Stomach (tissue), 9 donors: ENCODE results near the gene KRTAP12-2. TPM values are rescaled to one million over a fixed set of nuclear protein-coding genes. Genes with fewer than 3 reads are reported as not detected.
"Not testable (repeated sequence)": the region's sequence is repeated elsewhere in the genome, so short reads cannot be mapped to it uniquely, and the experiment has no call there.

Experiments used
- DNase-seq, 2 donors: peaks; one replicate each; pipeline versions ENCODE4 v3.0.0 to v3.0.0-alpha.2; 2013 to 2019
- H3K27ac ChIP-seq, 5 donors: fragments of 200-600 bp in 4 of 5; sonication (generic) in 4 of 5; one replicate each; pipeline ENCODE4 v1.5.1; 2013 to 2019; ENCODE audit warnings: mild to moderate bottlenecking in 1 of 5, moderate library complexity in 1 of 5
- H3K27me3 ChIP-seq, 3 donors: fragments of 200-600 bp; sonication (generic); one replicate each; pipeline ENCODE4 v1.5.1; 2017 to 2019; ENCODE audit warnings: mixed run types in 1 of 3
- H3K36me3 ChIP-seq, 4 donors: fragments of 200-600 bp; sonication (generic); 1 replicate in 3 of 4; 2 replicates in 1 of 4; pipeline ENCODE4 v1.5.1; 2016 to 2019
- H3K4me1 ChIP-seq, 4 donors: fragments of 200-600 bp; sonication (generic); one replicate each; pipeline ENCODE4 v1.5.1; 2016 to 2019
- H3K4me3 ChIP-seq, 4 donors: fragments of 200-600 bp; sonication (generic) in 3 of 4; one replicate each; pipeline ENCODE4 v1.5.1; 2016 to 2019; ENCODE audit warnings: mild to moderate bottlenecking in 1 of 4
- H3K9me3 ChIP-seq, 4 donors: fragments of 200-600 bp; sonication (generic); one replicate each; pipeline ENCODE4 v1.5.1; 2016 to 2019
- EP300 ChIP-seq: sonication (generic); formaldehyde crosslinking; IDR thresholded peaks from one replicate; pipeline ENCODE4 v1.6.1; 2017; ENCODE audit warnings: antibody characterized with exemption
- POLR2A ChIP-seq, 4 donors: fragments of 450-650 bp; IDR thresholded peaks; one replicate each; pipeline ENCODE4 v1.6.1; 2016; ENCODE audit warnings: antibody characterized with exemption in 4 of 4, control low read depth in 2 of 4, mild to moderate bottlenecking in 1 of 4, moderate library complexity in 1 of 4
- POLR2AphosphoS5 ChIP-seq, 3 donors: sonication (generic); formaldehyde crosslinking; IDR thresholded peaks; one replicate each; pipeline ENCODE4 v1.6.1; 2016; ENCODE audit warnings: antibody characterized with exemption in 3 of 3
- WGBS, 5 donors: extraction: QIAGEN DNeasy Blood & Tissue Kit in 3 of 5; methylation state at CpG; one replicate each; pipeline versions ENCODE4 v1.1.5 to v1.1.7; 2013 to 2018; 5-methylcytosine and 5-hydroxymethylcytosine counted together
- intact Hi-C: fragments of 100-400 bp; cut with DNase I; formaldehyde crosslinking; loops from one replicate; pipeline ENCODE4 v1.15.1; 2023; ENCODE audit warnings: low total_unique reads
- polyA plus RNA-seq, 3 donors: library from polyadenylated mRNA; stranded (reverse); fragments of 200-250 nt; gene quantifications; one replicate each; pipeline ENCODE4 v1.2.3, GENCODE V29; 2013
- total RNA-seq, 5 donors: library from RNA; depleted of rRNA; stranded (reverse); fragments of >200 nt; gene quantifications; one replicate each; pipeline versions ENCODE4 v1.1.0 to v1.2.3, GENCODE V29; 2014 to 2016
- TF ChIP-seq, protein P1 (sequence below), 7 experiments: fragments of 450-650 bp in 4 of 7; fragments of 200-600 bp in 3 of 7; sonication (generic) in 3 of 7; IDR thresholded peaks; one replicate each; pipeline ENCODE4 v1.5.1; 2016 to 2019; ENCODE audit warnings: antibody characterized with exemption in 7 of 7, control low read depth in 2 of 7, mild to moderate bottlenecking in 1 of 7
- donor health status: healthy with polysubstance abuse.
- donor health status: Bipolar disorder and iron deficiency.
- donor health status: healthy.

KRTAP12-2 gene
- total and polyA plus RNA-seq, 8 donors: not detected

DNA sequence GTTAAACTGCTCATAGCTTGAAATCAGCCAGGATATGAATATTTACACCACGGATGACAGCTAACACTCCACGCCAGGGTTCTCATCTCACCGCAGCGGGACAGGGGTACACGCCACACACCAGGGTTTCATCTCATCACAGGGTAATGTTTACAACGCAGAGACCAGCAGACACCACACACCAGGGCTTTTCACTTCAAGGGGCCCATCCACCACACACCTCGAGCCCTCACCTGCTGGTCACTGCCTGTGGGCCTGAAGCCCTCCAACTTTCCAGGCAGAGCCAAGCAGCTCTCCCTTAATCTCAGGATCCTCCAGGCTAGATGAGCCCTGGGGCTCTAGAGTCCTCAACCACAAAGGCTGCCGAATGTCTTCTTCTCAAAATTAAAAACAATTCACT lies 28.9 kb upstream of the KRTAP12-2 start:
- Histone ChIP-seq H3K9me3 (peaks cover 3 to 24% (median 20%) of the 10 kb centered on the region in 4 donors), H3K36me3 (no peaks in the 10 kb centered on the region), H3K4me3 (no peak overlapping the region), H3K4me1 (no peaks in the 10 kb centered on the region), H3K27ac (no peak overlapping the region), H3K27me3 (peaks cover 9 to 55% (median 36%) of the 10 kb centered on the region in 3 donors)
- no peak for DNase-seq
- WGBS, 5 donors: 75 to 86% (median 78%) methylated on average over 8 of the region's 8 CpGs
- TF ChIP-seq, protein P1, sequence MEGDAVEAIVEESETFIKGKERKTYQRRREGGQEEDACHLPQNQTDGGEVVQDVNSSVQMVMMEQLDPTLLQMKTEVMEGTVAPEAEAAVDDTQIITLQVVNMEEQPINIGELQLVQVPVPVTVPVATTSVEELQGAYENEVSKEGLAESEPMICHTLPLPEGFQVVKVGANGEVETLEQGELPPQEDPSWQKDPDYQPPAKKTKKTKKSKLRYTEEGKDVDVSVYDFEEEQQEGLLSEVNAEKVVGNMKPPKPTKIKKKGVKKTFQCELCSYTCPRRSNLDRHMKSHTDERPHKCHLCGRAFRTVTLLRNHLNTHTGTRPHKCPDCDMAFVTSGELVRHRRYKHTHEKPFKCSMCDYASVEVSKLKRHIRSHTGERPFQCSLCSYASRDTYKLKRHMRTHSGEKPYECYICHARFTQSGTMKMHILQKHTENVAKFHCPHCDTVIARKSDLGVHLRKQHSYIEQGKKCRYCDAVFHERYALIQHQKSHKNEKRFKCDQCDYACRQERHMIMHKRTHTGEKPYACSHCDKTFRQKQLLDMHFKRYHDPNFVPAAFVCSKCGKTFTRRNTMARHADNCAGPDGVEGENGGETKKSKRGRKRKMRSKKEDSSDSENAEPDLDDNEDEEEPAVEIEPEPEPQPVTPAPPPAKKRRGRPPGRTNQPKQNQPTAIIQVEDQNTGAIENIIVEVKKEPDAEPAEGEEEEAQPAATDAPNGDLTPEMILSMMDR (IDR thresholded peaks at IDR 0.05): no peak
- no peak for TF ChIP-seq POLR2AphosphoS5 (IDR thresholded peaks at IDR 0.05)
- no peak for TF ChIP-seq POLR2A (IDR thresholded peaks at IDR 0.05)
- no peak for TF ChIP-seq EP300
- intact Hi-C loops: no loop called here

DNA sequence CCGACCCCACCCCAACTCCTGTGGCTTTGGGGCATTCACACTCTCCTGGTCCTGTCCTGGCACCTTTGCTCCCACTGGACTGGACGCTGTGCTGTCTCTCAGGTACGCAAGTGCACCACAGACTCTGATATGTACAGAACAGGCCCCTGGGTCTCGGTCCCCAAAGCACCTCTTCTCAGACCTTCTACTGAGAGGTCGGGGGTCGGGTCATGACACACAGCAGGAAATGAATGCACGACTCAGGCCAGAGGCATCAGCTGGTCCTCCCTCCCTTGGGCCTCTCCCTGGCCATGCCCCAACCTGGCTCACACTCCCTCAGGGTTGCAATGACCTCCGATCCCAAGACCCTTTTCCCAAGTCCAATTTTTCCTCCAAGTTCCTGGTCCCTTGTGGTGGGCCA lies 28.5 kb upstream of the KRTAP12-2 start:
- no peaks in the 10 kb centered on the region for H3K4me1 ChIP-seq
- 59 to 68% (median 63%) methylated on average over 8 of the region's 8 CpGs for WGBS, 5 donors
- H3K9me3 ChIP-seq: peaks cover 3 to 24% (median 20%) of the 10 kb centered on the region in 4 donors
- no peak overlapping the region for H3K4me3 ChIP-seq
- TF ChIP-seq POLR2A (IDR thresholded peaks at IDR 0.05) (no peak), POLR2AphosphoS5 (IDR thresholded peaks at IDR 0.05) (no peak), EP300 (no peak)
- TF ChIP-seq, protein P1 (IDR thresholded peaks at IDR 0.05): no peak
- H3K36me3 ChIP-seq: no peaks in the 10 kb centered on the region
- peaks cover 9 to 51% (median 33%) of the 10 kb centered on the region in 3 donors for H3K27me3 ChIP-seq
- intact Hi-C loops: no loop called here
- no peak overlapping the region for H3K27ac ChIP-seq
- DNase-seq: no peak

DNA sequence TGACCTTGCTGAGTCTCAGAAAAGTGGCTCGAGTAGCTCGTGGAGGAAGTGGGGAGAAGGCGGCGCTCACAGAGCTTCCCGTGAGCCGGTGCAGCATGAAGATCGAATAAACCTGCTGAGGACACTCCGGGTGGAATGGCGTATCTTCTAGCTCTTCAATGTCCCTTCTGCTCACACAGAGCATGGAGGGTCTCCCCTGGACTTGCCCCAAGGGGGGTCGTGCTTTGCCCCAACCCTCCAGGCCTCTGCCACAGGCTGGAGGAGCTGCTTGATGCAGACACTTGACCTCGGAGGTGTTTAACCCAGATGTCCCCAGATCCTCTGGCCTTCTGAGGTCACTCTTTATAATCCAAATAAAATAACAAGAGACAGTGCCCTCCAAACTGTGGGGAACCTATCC lies 28.0 kb upstream of the KRTAP12-2 start:
- no peak for DNase-seq
- TF ChIP-seq EP300: no peak
- TF ChIP-seq POLR2A (IDR thresholded peaks at IDR 0.05): no peak
- TF ChIP-seq, protein P1 (IDR thresholded peaks at IDR 0.05): no peak
- TF ChIP-seq POLR2AphosphoS5 (IDR thresholded peaks at IDR 0.05): no peak
- intact Hi-C loops: no loop called here
- no peak overlapping the region for H3K4me3 ChIP-seq
- no peaks in the 10 kb centered on the region for H3K4me1 ChIP-seq
- WGBS, 5 donors: 57 to 69% (median 64%) methylated on average over 11 of the region's 11 CpGs
- peaks cover 3 to 24% (median 20%) of the 10 kb centered on the region in 4 donors for H3K9me3 ChIP-seq
- H3K27ac ChIP-seq: no peak overlapping the region
- H3K36me3 ChIP-seq: no peaks in the 10 kb centered on the region
- H3K27me3 ChIP-seq: peaks cover 9 to 47% (median 28%) of the 10 kb centered on the region in 3 donors

DNA sequence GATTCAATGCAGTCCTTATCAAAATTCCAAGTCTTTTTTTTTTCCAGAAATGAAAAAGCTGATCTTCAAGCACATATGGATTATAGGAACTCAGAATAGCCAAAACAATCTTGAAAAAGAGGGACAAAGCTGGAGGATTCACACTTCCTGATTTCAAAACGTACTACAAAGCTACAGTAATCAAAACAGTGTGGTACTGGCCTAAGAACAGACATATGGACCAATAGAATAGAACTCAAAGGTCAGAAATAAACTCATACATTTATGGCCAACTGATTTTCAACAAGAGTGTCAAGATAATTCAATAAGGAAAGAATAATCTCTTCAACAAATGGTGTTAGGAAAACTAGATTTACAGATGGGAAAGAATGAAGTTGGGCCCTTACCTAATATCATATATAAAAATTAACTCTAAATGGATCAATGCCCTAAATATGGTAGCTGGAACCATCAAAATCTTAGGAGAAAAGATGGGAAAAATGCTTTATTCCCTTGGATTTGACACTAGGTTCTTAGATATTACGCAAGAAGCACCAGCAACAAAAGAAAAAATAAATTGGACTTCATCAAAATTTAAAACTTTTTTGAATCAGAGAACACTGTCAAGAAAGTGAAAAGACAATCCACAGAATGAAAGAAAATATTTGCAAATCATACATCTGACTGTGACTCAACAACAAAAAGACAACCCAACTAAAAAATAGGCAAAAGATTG lies 26.2 kb upstream of the KRTAP12-2 start:
- H3K36me3 ChIP-seq: no peaks in the 10 kb centered on the region
- whole genome bisulfite sequencing, 5 donors: 49 to 58% (median 50%) methylated on average over 2 of the region's 2 CpGs
- DNase-seq: no peak
- H3K9me3 ChIP-seq: peaks cover 3 to 24% (median 20%) of the 10 kb centered on the region in 4 donors
- no peak overlapping the region for H3K27ac ChIP-seq
- TF ChIP-seq POLR2AphosphoS5 (IDR thresholded peaks at IDR 0.05): no peak
- no peaks in the 10 kb centered on the region for H3K4me1 ChIP-seq
- no peak overlapping the region for H3K4me3 ChIP-seq
- intact Hi-C loops: no loop called here
- H3K27me3 ChIP-seq: peaks cover 6 to 40% (median 21%) of the 10 kb centered on the region in 3 donors

DNA sequence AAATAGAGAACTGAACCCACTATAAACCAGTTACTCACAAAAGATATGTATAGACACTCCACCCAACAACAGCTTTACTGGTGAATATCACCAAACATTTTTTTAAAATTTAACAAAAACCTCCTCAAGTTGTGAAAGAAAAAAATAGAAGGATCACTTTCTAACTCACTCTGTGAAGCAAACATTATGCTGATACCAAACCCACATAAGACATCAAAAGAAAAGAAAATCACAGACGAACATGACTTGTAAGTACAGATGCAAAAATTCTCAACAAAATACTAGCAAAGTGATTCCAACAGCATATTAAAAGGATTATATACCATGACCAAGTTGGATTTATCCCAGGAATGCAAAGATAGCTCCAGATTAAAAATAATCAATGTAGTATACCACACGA lies 25.0 kb upstream of the KRTAP12-2 start:
- intact Hi-C loops: no loop called here
- DNase-seq: no peak
- whole genome bisulfite sequencing, 5 donors: 51 to 64% (median 54%) methylated on average over 2 of the region's 2 CpGs
- H3K4me3 ChIP-seq: no peak overlapping the region
- no peaks in the 10 kb centered on the region for H3K36me3 ChIP-seq
- H3K9me3 ChIP-seq: peaks cover 3 to 24% (median 20%) of the 10 kb centered on the region in 4 donors
- H3K27ac ChIP-seq: no peak overlapping the region
- TF ChIP-seq POLR2A (IDR thresholded peaks at IDR 0.05) (no peak), POLR2AphosphoS5 (IDR thresholded peaks at IDR 0.05) (no peak), EP300 (no peak)
- TF ChIP-seq, protein P1 (IDR thresholded peaks at IDR 0.05): no peak
- H3K4me1 ChIP-seq: no peaks in the 10 kb centered on the region
- peaks cover 0 to 40% (median 23%) of the 10 kb centered on the region in 3 donors for H3K27me3 ChIP-seq

DNA sequence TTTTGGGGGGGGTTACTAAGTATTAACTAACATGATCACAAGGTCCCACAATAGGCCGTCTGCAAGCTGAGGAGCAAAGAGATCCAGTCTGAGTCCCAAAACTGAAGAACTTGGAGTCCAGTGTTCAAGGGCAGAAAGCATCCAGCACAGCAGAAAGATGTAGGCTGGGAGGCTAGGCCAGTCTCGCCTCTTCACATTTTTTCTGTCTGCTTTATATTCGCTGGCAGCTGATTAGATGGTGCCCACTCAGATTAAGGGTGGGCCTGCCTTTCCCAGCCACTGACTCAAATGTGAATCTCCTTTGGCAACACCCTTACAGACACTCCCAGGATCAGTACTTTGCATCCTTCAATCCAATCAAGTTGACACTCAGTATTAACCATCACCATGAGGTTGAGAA lies 23.0 kb upstream of the KRTAP12-2 start:
- H3K36me3 ChIP-seq, DNase-seq, H3K4me1 ChIP-seq, H3K4me3 ChIP-seq, H3K27ac ChIP-seq, intact Hi-C loops: not testable (repeated sequence)
- WGBS, 5 donors: 87 to 94% (median 89%) methylated on average over 3 of the region's 3 CpGs
- peaks cover 0 to 38% (median 28%) of the 10 kb centered on the region in 3 donors for H3K27me3 ChIP-seq
- H3K9me3 ChIP-seq: peaks cover 3 to 24% (median 20%) of the 10 kb centered on the region in 4 donors
